ENCODE results near the gene TCF7L1. TPM values are rescaled to one million over a fixed set of nuclear protein-coding genes. Genes with fewer than 3 reads are reported as not detected.

The TCF7L1 gene
- total and polyA plus RNA-seq, 2 of the 13 experiments (the other 11 are each of a cell fraction or from before 2014, with no cell fraction given) = 0.04 to 0.15 TPM

DNA sequence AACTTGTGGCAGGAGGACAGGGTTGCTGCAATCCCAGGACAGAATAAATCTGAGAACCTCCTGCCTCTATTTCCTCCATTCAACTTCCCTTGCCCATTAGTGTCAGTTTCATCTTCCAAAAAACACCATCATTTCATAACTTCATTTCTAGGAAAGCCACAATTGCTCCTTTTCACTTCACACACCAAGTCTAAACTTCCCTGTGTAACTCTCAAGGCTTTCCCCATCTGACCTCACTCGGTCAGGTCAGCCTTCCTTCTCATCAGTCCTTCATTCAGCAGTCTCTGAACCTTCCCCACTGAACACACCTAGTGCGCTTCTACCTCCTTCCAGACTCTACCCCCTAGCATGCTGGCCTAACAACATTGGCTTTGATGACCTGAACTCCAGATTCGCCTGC is 35.8 kb downstream of the TCF7L1 start:
- intact Hi-C loops (cut with micrococcal nuclease; ENCODE audit: unreplicated experiment) = no loop called here
- FAIRE-seq (no peak), ATAC-seq (no peak), DNase-seq (ENCODE audit: low spot score) (no peak)
- H4K20me1 ChIP-seq (ENCODE audit: insufficient read depth, low read length) = no peaks in the 10 kb centered on the region
- H3K4me3 ChIP-seq (replicated peaks in 1 of 3; ENCODE audit: insufficient read depth in 1 of 3, low read depth in 2 of 3, low read length in 3 of 3) = no peak overlapping the region
- in situ Hi-C loops (cut with HindIII; ENCODE audit: extremely low pct_ligation_motif_present, low pct_unique_long_range_greater_than_20kb) = no loop called here
- no peak overlapping the region for H3K27ac ChIP-seq (ENCODE audit: extremely low read length, insufficient read depth, low read length)
- H3K4me2 ChIP-seq (ENCODE audit: low read depth, low read length) = no peak overlapping the region
- H3K4me1 ChIP-seq (ENCODE audit: insufficient read depth, low read length) = peaks cover 7% of the 10 kb centered on the region
- no peak for TF ChIP-seq ZNF501 (CRISPR knock-in tag; IDR thresholded peaks at IDR 0.05)
- TF ChIP-seq, protein P1, sequence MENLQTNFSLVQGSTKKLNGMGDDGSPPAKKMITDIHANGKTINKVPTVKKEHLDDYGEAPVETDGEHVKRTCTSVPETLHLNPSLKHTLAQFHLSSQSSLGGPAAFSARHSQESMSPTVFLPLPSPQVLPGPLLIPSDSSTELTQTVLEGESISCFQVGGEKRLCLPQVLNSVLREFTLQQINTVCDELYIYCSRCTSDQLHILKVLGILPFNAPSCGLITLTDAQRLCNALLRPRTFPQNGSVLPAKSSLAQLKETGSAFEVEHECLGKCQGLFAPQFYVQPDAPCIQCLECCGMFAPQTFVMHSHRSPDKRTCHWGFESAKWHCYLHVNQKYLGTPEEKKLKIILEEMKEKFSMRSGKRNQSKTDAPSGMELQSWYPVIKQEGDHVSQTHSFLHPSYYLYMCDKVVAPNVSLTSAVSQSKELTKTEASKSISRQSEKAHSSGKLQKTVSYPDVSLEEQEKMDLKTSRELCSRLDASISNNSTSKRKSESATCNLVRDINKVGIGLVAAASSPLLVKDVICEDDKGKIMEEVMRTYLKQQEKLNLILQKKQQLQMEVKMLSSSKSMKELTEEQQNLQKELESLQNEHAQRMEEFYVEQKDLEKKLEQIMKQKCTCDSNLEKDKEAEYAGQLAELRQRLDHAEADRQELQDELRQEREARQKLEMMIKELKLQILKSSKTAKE (CRISPR knock-in tag; IDR thresholded peaks at IDR 0.05; ENCODE audit: borderline replicate concordance) = no peak
- TF ChIP-seq RFX3 (CRISPR knock-in tag; IDR thresholded peaks at IDR 0.05) = no peak
- TF ChIP-seq, protein P2, sequence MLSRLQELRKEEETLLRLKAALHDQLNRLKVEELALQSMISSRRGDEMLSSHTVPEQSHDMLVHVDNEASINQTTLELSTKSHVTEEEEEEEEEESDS (CRISPR knock-in tag; IDR thresholded peaks at IDR 0.05; ENCODE audit: borderline replicate concordance) = no peak
- TF ChIP-seq, protein P3, sequence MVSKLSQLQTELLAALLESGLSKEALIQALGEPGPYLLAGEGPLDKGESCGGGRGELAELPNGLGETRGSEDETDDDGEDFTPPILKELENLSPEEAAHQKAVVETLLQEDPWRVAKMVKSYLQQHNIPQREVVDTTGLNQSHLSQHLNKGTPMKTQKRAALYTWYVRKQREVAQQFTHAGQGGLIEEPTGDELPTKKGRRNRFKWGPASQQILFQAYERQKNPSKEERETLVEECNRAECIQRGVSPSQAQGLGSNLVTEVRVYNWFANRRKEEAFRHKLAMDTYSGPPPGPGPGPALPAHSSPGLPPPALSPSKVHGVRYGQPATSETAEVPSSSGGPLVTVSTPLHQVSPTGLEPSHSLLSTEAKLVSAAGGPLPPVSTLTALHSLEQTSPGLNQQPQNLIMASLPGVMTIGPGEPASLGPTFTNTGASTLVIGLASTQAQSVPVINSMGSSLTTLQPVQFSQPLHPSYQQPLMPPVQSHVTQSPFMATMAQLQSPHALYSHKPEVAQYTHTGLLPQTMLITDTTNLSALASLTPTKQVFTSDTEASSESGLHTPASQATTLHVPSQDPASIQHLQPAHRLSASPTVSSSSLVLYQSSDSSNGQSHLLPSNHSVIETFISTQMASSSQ (IDR thresholded peaks at IDR 0.05; ENCODE audit: low read depth) = no peak
- TF ChIP-seq, protein P3 (CRISPR knock-in tag; IDR thresholded peaks at IDR 0.05; ENCODE audit: borderline replicate concordance) = no peak
- no peak for TF ChIP-seq AHR (CRISPR knock-in tag; IDR thresholded peaks at IDR 0.05)
- TF ChIP-seq SIX1 (CRISPR knock-in tag; IDR thresholded peaks at IDR 0.05; ENCODE audit: borderline replicate concordance) = no peak
- no peak for TF ChIP-seq IRF2 (CRISPR knock-in tag; IDR thresholded peaks at IDR 0.05)
- TF ChIP-seq, protein P4, sequence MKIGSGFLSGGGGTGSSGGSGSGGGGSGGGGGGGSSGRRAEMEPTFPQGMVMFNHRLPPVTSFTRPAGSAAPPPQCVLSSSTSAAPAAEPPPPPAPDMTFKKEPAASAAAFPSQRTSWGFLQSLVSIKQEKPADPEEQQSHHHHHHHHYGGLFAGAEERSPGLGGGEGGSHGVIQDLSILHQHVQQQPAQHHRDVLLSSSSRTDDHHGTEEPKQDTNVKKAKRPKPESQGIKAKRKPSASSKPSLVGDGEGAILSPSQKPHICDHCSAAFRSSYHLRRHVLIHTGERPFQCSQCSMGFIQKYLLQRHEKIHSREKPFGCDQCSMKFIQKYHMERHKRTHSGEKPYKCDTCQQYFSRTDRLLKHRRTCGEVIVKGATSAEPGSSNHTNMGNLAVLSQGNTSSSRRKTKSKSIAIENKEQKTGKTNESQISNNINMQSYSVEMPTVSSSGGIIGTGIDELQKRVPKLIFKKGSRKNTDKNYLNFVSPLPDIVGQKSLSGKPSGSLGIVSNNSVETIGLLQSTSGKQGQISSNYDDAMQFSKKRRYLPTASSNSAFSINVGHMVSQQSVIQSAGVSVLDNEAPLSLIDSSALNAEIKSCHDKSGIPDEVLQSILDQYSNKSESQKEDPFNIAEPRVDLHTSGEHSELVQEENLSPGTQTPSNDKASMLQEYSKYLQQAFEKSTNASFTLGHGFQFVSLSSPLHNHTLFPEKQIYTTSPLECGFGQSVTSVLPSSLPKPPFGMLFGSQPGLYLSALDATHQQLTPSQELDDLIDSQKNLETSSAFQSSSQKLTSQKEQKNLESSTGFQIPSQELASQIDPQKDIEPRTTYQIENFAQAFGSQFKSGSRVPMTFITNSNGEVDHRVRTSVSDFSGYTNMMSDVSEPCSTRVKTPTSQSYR (CRISPR knock-in tag; IDR thresholded peaks at IDR 0.05; ENCODE audit: borderline replicate concordance) = no peak
- ChIA-PET CTCF (ENCODE audit: low intra/inter-chr PET ratio, low total read pairs) (no interaction called here), POLR2A (no interaction called here)
- H2AFZ ChIP-seq (ENCODE audit: low read length) = no peak overlapping the region
- WGBS (ENCODE audit: low lambda C conversion rate) = 35% methylated on average over 3 of the region's 3 CpGs
- no peaks in the 10 kb centered on the region for H3K79me2 ChIP-seq (ENCODE audit: insufficient read depth, low read length)
- H3K9ac ChIP-seq (ENCODE audit: insufficient read depth, low read depth, low read length) = no peak overlapping the region
- H3K27me3 ChIP-seq (ENCODE audit: control insufficient read depth in 1 of 2, insufficient read depth in 2 of 2, low read length in 2 of 2) = peaks cover 0 to 30% of the 10 kb centered on the region in 2 experiments; a peak in 2 of 5 replicates
- H3K9me3 ChIP-seq (ENCODE audit: low read length) = peaks cover 8% of the 10 kb centered on the region; the same call in 1 of the 2 replicates
- no peaks in the 10 kb centered on the region for H3K36me3 ChIP-seq (replicated peaks in 1 of 2; ENCODE audit: control insufficient read depth in 1 of 2, insufficient read depth in 2 of 2, low read length in 2 of 2)
- no TSS peak for BruUV-seq (replicated peaks)

All from HepG2 (cell line).